ENCODE data around the gene CHST12. TPM values are rescaled to one million over a fixed set of nuclear protein-coding genes. Genes with fewer than 3 reads are reported as not detected.

The CHST12 gene
- total and polyA plus RNA-seq, 4 experiments from 2014 or later = 11.6 to 30.7 (median 26.0) TPM

GRCh38 chr7:2436341-2437104 is 33.1 kb downstream of the CHST12 start:
- Mint-ChIP-seq H3K36me3 (peaks cover 40 to 46% of the 10 kb centered on the region in 2 donors), H3K27me3 (no peaks in the 10 kb centered on the region), H3K27ac (peak overlapping the region in 3 of 7 donors; percentile 4 to 19 (median 12)), H3K4me1 (peaks cover 1 to 13% (median 8%) of the 10 kb centered on the region in 4 donors), H3K4me3 (no peak overlapping the region), H3K9me3 (no peaks in the 10 kb centered on the region)
- Histone ChIP-seq H3K4me3 (ENCODE audit: low read length in 2 of 2) (no peak overlapping the region), H3K36me3 (ENCODE audit: insufficient read depth, low read length) (peaks cover 9% of the 10 kb centered on the region), H3K4me1 (ENCODE audit: insufficient read depth, low read length) (no peaks in the 10 kb centered on the region), H3K27ac (ENCODE audit: low read depth, low read length) (no peak overlapping the region), H3K9me3 (ENCODE audit: control insufficient read depth in 1 of 2, low read length in 2 of 2) (no peaks in the 10 kb centered on the region), H3K27me3 (ENCODE audit: insufficient read depth, low read length) (no peaks in the 10 kb centered on the region)
- ChIA-PET CTCF (ENCODE audit: partially characterized antibody) (interaction anchor here (1.6 kb wide), 1 partner anchor 14 kb away, joined by 5 read pairs; no protein-coding TSS in a partner anchor), POLR2A (ENCODE audit: partially characterized antibody) (no interaction called here)
- no peak for DNase-seq
- intact Hi-C loops (cut with micrococcal nuclease) = no loop called here

GRCh38 chr7:2437136-2437535 is 33.7 kb downstream of the CHST12 start:
- Histone ChIP-seq H3K27me3 (ENCODE audit: insufficient read depth, low read length) (no peaks in the 10 kb centered on the region), H3K9me3 (ENCODE audit: control insufficient read depth in 1 of 2, low read length in 2 of 2) (no peaks in the 10 kb centered on the region), H3K36me3 (ENCODE audit: insufficient read depth, low read length) (peaks cover 9% of the 10 kb centered on the region), H3K4me3 (ENCODE audit: low read length in 2 of 2) (no peak overlapping the region), H3K4me1 (ENCODE audit: insufficient read depth, low read length) (no peaks in the 10 kb centered on the region), H3K27ac (ENCODE audit: low read depth, low read length) (no peak overlapping the region)
- DNase-seq = no peak
- H3K27ac Mint-ChIP-seq = no peak overlapping the region
- H3K27me3 Mint-ChIP-seq = no peaks in the 10 kb centered on the region
- peaks cover 34 to 47% of the 10 kb centered on the region in 2 donors for H3K36me3 Mint-ChIP-seq
- no peak overlapping the region for H3K4me3 Mint-ChIP-seq
- intact Hi-C loops (cut with micrococcal nuclease) = no loop called here
- H3K9me3 Mint-ChIP-seq = no peaks in the 10 kb centered on the region
- ChIA-PET POLR2A (ENCODE audit: partially characterized antibody) (no interaction called here), CTCF (ENCODE audit: partially characterized antibody) (interaction anchor here (1.6 kb wide), 1 partner anchor 13 kb away, joined by 5 read pairs; no protein-coding TSS in a partner anchor)
- peaks cover 1 to 8% (median 4%) of the 10 kb centered on the region in 4 donors for H3K4me1 Mint-ChIP-seq

GRCh38 chr7:2437537-2438148 is 34.2 kb downstream of the CHST12 start:
- Histone ChIP-seq H3K4me3 (ENCODE audit: low read length in 2 of 2) (no peak overlapping the region), H3K9me3 (ENCODE audit: control insufficient read depth in 1 of 2, low read length in 2 of 2) (no peaks in the 10 kb centered on the region), H3K27me3 (ENCODE audit: insufficient read depth, low read length) (no peaks in the 10 kb centered on the region), H3K27ac (ENCODE audit: low read depth, low read length) (no peak overlapping the region), H3K36me3 (ENCODE audit: insufficient read depth, low read length) (peaks cover 9% of the 10 kb centered on the region), H3K4me1 (ENCODE audit: insufficient read depth, low read length) (no peaks in the 10 kb centered on the region)
- Mint-ChIP-seq H3K27me3 (no peaks in the 10 kb centered on the region), H3K36me3 (peaks cover 32 to 47% of the 10 kb centered on the region in 2 donors), H3K27ac (peak overlapping the region in 1 of 7 donors; percentile 41), H3K4me1 (peaks cover 1 to 8% (median 3%) of the 10 kb centered on the region in 4 donors), H3K4me3 (no peak overlapping the region), H3K9me3 (no peaks in the 10 kb centered on the region)
- no peak for DNase-seq
- intact Hi-C loops (cut with micrococcal nuclease) = no loop called here
- CTCF ChIA-PET (ENCODE audit: partially characterized antibody) = no interaction called here
- POLR2A ChIA-PET (ENCODE audit: partially characterized antibody) = no interaction called here

GRCh38 chr7:2438186-2438585 is 34.8 kb downstream of the CHST12 start:
- H3K4me1 ChIP-seq (ENCODE audit: insufficient read depth, low read length) = no peaks in the 10 kb centered on the region
- no peak overlapping the region for H3K4me3 Mint-ChIP-seq
- no peak overlapping the region for H3K4me3 ChIP-seq (ENCODE audit: low read length in 2 of 2)
- ChIA-PET POLR2A (ENCODE audit: partially characterized antibody) (no interaction called here), CTCF (ENCODE audit: partially characterized antibody) (interaction anchor here (1.9 kb wide), 1 partner anchor 13 kb away, joined by 6 read pairs; no protein-coding TSS in a partner anchor)
- H3K9me3 ChIP-seq (ENCODE audit: control insufficient read depth in 1 of 2, low read length in 2 of 2) = no peaks in the 10 kb centered on the region
- H3K27me3 ChIP-seq (ENCODE audit: insufficient read depth, low read length) = no peaks in the 10 kb centered on the region
- H3K27ac Mint-ChIP-seq = no peak overlapping the region
- no peaks in the 10 kb centered on the region for H3K27me3 Mint-ChIP-seq
- H3K4me1 Mint-ChIP-seq = peaks cover 1 to 8% (median 3%) of the 10 kb centered on the region in 4 donors
- H3K9me3 Mint-ChIP-seq = no peaks in the 10 kb centered on the region
- intact Hi-C loops (cut with micrococcal nuclease) = no loop called here
- no peak overlapping the region for H3K27ac ChIP-seq (ENCODE audit: low read depth, low read length)
- peaks cover 32 to 47% of the 10 kb centered on the region in 2 donors for H3K36me3 Mint-ChIP-seq
- H3K36me3 ChIP-seq (ENCODE audit: insufficient read depth, low read length) = peaks cover 9% of the 10 kb centered on the region
- no peak for DNase-seq

GRCh38 chr7:2438775-2439174 is 35.4 kb downstream of the CHST12 start:
- H3K27ac Mint-ChIP-seq = no peak overlapping the region
- Histone ChIP-seq H3K4me3 (ENCODE audit: low read length in 2 of 2) (no peak overlapping the region), H3K9me3 (ENCODE audit: control insufficient read depth in 1 of 2, low read length in 2 of 2) (no peaks in the 10 kb centered on the region), H3K27me3 (ENCODE audit: insufficient read depth, low read length) (no peaks in the 10 kb centered on the region), H3K27ac (ENCODE audit: low read depth, low read length) (no peak overlapping the region), H3K4me1 (ENCODE audit: insufficient read depth, low read length) (no peaks in the 10 kb centered on the region), H3K36me3 (ENCODE audit: insufficient read depth, low read length) (peaks cover 9% of the 10 kb centered on the region)
- peaks cover 1 to 8% (median 3%) of the 10 kb centered on the region in 4 donors for H3K4me1 Mint-ChIP-seq
- H3K36me3 Mint-ChIP-seq = peaks cover 28 to 41% of the 10 kb centered on the region in 2 donors
- H3K27me3 Mint-ChIP-seq = no peaks in the 10 kb centered on the region
- no peaks in the 10 kb centered on the region for H3K9me3 Mint-ChIP-seq
- intact Hi-C loops (cut with micrococcal nuclease) = no loop called here
- CTCF ChIA-PET (ENCODE audit: partially characterized antibody) = interaction anchor here (0.6 to 1.9 kb wide), 2 partner anchors 12 to 36 kb away, joined by 3 to 6 read pairs; no protein-coding TSS in a partner anchor
- H3K4me3 Mint-ChIP-seq = no peak overlapping the region
- POLR2A ChIA-PET (ENCODE audit: partially characterized antibody) = no interaction called here
- no peak for DNase-seq

- Histone ChIP-seq H3K27me3 (ENCODE audit: insufficient read depth, low read length) (no peaks in the 10 kb centered on the region), H3K27ac (ENCODE audit: low read depth, low read length) (no peak overlapping the region), H3K9me3 (ENCODE audit: control insufficient read depth in 1 of 2, low read length in 2 of 2) (no peaks in the 10 kb centered on the region), H3K4me1 (ENCODE audit: insufficient read depth, low read length) (no peaks in the 10 kb centered on the region), H3K4me3 (ENCODE audit: low read length in 2 of 2) (no peak overlapping the region), H3K36me3 (ENCODE audit: insufficient read depth, low read length) (peaks cover 5% of the 10 kb centered on the region)
- peaks cover 17 to 29% of the 10 kb centered on the region in 2 donors for H3K36me3 Mint-ChIP-seq
- H3K4me3 Mint-ChIP-seq = no peak overlapping the region
- ChIA-PET POLR2A (ENCODE audit: partially characterized antibody) (no interaction called here), CTCF (ENCODE audit: partially characterized antibody) (interaction anchor here (0.7 kb wide), 1 partner anchor 29 kb away, joined by 5 read pairs; no protein-coding TSS in a partner anchor)
- H3K27ac Mint-ChIP-seq = peak overlapping the region in 1 of 7 donors; percentile 80
- H3K27me3 Mint-ChIP-seq = no peaks in the 10 kb centered on the region
- H3K9me3 Mint-ChIP-seq = no peaks in the 10 kb centered on the region
- peaks cover 0 to 8% (median 2%) of the 10 kb centered on the region in 4 donors for H3K4me1 Mint-ChIP-seq
- no peak for DNase-seq
- intact Hi-C loops (cut with micrococcal nuclease) = no loop called here
These were observed 37.3 kb downstream of the CHST12 start for GRCh38 chr7:2440608-2441245.
